ENCODE results near the gene ADAMTS17. TPM values are rescaled to one million over a fixed set of nuclear protein-coding genes. Genes with fewer than 3 reads are reported as not detected.

Gene ADAMTS17
- total RNA-seq, 1 experiment from 2014 or later = 4.2 TPM

DNA sequence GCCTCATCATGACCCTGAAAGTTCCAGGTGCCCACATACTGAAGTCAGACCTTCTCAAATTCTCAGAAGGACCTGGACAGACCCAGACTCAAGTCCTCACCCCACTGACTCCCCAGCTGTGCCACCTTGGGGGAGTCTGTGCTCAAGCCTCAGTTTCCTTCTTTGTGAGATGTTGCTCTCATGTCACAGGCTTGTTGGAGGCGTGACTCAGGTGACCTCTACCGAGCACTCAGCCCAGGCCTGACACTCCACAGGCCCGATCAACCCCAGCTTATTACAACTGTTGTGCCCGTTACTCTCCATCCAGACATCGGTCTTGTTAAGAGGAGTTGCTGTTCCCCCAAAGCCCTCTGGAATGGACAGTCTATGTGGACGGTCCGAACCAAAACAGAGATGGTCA is 332.4 kb downstream of the ADAMTS17 start (continued):
- TF ChIP-seq REST (IDR thresholded peaks at IDR 0.05; ENCODE audit: low read depth) = no peak
- no peak for TF ChIP-seq FOSL1 (IDR thresholded peaks at IDR 0.05; ENCODE audit: low read depth)

DNA sequence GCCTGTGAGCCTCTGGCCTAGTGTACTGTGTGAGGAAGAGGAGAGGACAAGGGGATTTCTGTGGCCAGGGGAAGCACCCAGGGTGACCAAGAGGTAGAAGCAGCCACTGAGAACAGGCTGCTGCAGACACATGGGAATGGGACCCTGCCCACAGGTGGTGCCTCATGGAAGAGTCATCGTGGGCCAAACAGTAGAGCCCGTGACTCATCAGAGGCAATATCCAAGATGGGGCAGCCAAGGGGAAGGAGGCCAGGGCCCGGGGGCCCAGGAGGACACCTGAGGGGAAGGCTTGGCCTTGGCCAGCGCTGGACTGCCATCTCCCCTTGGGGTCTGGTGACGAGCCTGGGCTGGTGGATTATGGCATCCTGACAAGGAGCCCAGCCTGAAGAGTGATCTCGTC is 333.5 kb downstream of the ADAMTS17 start:
- ATAC-seq (0 out of 2 replicates have a peak, but pooled peaks have one; percentile 34), DNase-seq (ENCODE audit: low read depth, low spot score) (no peak)
- no peaks in the 10 kb centered on the region for H3K79me2 ChIP-seq (ENCODE audit: insufficient read depth, low read length)
- no peak overlapping the region for H3K27ac ChIP-seq (ENCODE audit: low read depth, low read length)
- ChIA-PET POLR2A (no interaction called here), CTCF (no interaction called here), RAD21 (ENCODE audit: low non-redundant PET in 1 of 2, low total read pairs in 2 of 2, uncharacterized antibody in 2 of 2, unreplicated experiment in 2 of 2) (no interaction called here)
- no TSS peak for BruUV-seq (replicated peaks)
- intact Hi-C loops (cut with micrococcal nuclease) = no loop called here
- no peaks in the 10 kb centered on the region for H4K20me1 ChIP-seq (ENCODE audit: insufficient read depth)
- no peak overlapping the region for H3K4me3 ChIP-seq (replicated peaks in 1 of 2; ENCODE audit: low read depth in 1 of 2, low read length in 2 of 2)
- H3K36me3 ChIP-seq (ENCODE audit: control insufficient read depth in 1 of 2, insufficient read depth in 2 of 2, low read length in 2 of 2) = no peaks in the 10 kb centered on the region
- no peak overlapping the region for H3K4me2 ChIP-seq (ENCODE audit: low read length)
- H3K9me3 ChIP-seq (ENCODE audit: control insufficient read depth in 1 of 2, insufficient read depth in 1 of 2, low read depth in 1 of 2, low read length in 2 of 2) = no peaks in the 10 kb centered on the region
- no peak overlapping the region for H2AFZ ChIP-seq (ENCODE audit: low read depth, low read length, poor library complexity, severe bottlenecking)
- H3K9me2 ChIP-seq (ENCODE audit: insufficient read depth) = no peaks in the 10 kb centered on the region
- peaks cover 7% of the 10 kb centered on the region; the same call in 1 of the 2 replicates for H3K27me3 ChIP-seq (ENCODE audit: insufficient read depth, low read length)
- no peak overlapping the region for H3K9ac ChIP-seq (ENCODE audit: low read length)
- peaks cover 0 to 6% of the 10 kb centered on the region in 2 experiments; a peak in 1 of 4 replicates for H3K4me1 ChIP-seq (ENCODE audit: control insufficient read depth in 1 of 2, insufficient read depth in 2 of 2, low read length in 2 of 2)
- TF ChIP-seq FOSL1 (IDR thresholded peaks at IDR 0.05; ENCODE audit: low read depth) = no peak
- TF ChIP-seq ZFX (IDR thresholded peaks at IDR 0.05) = no peak
- TF ChIP-seq CTCF (IDR thresholded peaks at IDR 0.05 in 2 of 3, conservative IDR thresholded peaks at IDR 0.05 in 1 of 3; ENCODE audit: borderline replicate concordance in 1 of 3, insufficient read depth in 1 of 3, low read depth in 2 of 3, low read length in 2 of 3) = no peak
- TF ChIP-seq SIN3A (IDR thresholded peaks at IDR 0.05; ENCODE audit: low read depth) = no peak
- TF ChIP-seq REST (IDR thresholded peaks at IDR 0.05; ENCODE audit: low read depth) = no peak
- no peak for TF ChIP-seq ELF1 (IDR thresholded peaks at IDR 0.05; ENCODE audit: borderline replicate concordance, low read depth)
- TF ChIP-seq, protein P1, sequence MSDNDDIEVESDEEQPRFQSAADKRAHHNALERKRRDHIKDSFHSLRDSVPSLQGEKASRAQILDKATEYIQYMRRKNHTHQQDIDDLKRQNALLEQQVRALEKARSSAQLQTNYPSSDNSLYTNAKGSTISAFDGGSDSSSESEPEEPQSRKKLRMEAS (IDR thresholded peaks at IDR 0.05) = no peak
- TF ChIP-seq YY1 (IDR thresholded peaks at IDR 0.05; ENCODE audit: extremely low read depth, insufficient replicate concordance, low read depth, low read length) = no peak
- TF ChIP-seq SRF (IDR thresholded peaks at IDR 0.05; ENCODE audit: low read depth) = no peak
- no peak for TF ChIP-seq TCF7L2 (IDR thresholded peaks at IDR 0.05; ENCODE audit: borderline replicate concordance, extremely low read depth, insufficient read depth, insufficient read length)
- TF ChIP-seq, protein P2, sequence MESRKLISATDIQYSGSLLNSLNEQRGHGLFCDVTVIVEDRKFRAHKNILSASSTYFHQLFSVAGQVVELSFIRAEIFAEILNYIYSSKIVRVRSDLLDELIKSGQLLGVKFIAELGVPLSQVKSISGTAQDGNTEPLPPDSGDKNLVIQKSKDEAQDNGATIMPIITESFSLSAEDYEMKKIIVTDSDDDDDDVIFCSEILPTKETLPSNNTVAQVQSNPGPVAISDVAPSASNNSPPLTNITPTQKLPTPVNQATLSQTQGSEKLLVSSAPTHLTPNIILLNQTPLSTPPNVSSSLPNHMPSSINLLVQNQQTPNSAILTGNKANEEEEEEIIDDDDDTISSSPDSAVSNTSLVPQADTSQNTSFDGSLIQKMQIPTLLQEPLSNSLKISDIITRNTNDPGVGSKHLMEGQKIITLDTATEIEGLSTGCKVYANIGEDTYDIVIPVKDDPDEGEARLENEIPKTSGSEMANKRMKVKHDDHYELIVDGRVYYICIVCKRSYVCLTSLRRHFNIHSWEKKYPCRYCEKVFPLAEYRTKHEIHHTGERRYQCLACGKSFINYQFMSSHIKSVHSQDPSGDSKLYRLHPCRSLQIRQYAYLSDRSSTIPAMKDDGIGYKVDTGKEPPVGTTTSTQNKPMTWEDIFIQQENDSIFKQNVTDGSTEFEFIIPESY (IDR thresholded peaks at IDR 0.05; ENCODE audit: extremely low read depth, insufficient replicate concordance, low read length) = no peak
- no peak for TF ChIP-seq RAD21 (IDR thresholded peaks at IDR 0.05; ENCODE audit: low read depth)
- TF ChIP-seq POLR2A (IDR thresholded peaks at IDR 0.05; ENCODE audit: borderline replicate concordance, extremely low read depth, insufficient read depth, insufficient read length) = no peak

All from HCT116 (cell line).